Measurements from ENCODE around the gene EXOC7. TPM values are rescaled to one million over a fixed set of nuclear protein-coding genes. Genes with fewer than 3 reads are reported as not detected.
A peak's percentile ranks its signal among the peaks of the same experiment; 100 is the strongest.

Gene EXOC7, protein sequence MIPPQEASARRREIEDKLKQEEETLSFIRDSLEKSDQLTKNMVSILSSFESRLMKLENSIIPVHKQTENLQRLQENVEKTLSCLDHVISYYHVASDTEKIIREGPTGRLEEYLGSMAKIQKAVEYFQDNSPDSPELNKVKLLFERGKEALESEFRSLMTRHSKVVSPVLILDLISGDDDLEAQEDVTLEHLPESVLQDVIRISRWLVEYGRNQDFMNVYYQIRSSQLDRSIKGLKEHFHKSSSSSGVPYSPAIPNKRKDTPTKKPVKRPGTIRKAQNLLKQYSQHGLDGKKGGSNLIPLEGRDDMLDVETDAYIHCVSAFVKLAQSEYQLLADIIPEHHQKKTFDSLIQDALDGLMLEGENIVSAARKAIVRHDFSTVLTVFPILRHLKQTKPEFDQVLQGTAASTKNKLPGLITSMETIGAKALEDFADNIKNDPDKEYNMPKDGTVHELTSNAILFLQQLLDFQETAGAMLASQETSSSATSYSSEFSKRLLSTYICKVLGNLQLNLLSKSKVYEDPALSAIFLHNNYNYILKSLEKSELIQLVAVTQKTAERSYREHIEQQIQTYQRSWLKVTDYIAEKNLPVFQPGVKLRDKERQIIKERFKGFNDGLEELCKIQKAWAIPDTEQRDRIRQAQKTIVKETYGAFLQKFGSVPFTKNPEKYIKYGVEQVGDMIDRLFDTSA
- 65.0 TPM for polyA plus RNA-seq (2013, experiment 1 of 2)
- 54.7 TPM for polyA plus RNA-seq (2013, experiment 2 of 2)

DNA sequence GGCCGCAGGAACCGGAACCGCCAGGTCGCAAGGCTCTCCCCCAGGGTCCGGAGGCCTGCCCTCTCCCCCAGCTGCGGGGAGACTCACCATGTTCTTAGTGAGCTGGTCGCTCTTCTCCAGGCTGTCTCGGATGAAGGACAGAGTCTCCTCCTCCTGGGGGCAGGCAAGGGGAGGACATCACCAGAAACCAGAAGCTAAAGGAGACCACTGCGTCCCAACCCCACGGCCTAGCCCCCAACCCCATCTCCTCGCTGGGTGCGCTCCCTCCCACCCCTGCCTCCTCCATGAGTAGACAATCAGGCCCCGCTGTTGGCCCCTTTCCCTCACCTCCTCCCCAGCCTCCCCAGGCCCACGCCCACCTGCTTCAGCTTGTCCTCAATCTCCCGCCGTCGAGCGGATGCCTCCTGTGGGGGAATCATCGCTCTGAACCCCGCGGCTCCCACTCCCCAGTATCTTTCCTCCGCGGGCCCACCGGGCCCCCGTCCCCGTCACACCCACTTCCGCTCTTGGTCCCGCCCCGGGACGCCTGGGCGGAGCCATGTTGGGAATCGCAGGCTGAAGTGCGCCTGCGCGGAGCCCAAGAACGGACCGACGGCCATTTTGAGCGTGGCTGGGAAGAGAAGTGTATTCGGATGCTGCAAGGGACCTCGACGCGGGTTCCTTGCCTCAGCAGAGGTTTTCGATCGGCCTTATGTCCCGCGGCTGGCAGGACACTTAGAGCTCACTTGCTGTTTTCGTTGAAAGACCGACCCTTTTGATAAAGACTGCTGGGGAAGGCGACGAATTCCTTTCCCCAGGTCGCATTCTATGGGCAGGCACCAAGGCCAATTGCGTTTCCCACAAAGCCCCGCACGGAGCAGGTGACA is at the start of gene EXOC7:
EXOC7 (minus strand) TSS at position 514 of the 866 bp plus-strand sequence; CDS start at position 419, 95 bp downstream.
- 8 to 9% methylated on average over 51 to 52 of the region's 55 CpGs for WGBS, 2 experiments (ENCODE audit: insufficient coverage in 2 of 2)
- no peaks in the 10 kb centered on the region for H3K9me3 ChIP-seq (ENCODE audit: control insufficient read depth, low read length)
- peak within 1 kb of the TSS; percentile 85 for H3K4me3 ChIP-seq (ENCODE audit: extremely low read depth, insufficient read depth, low read length, poor library complexity, severe bottlenecking)
- H3K4me1 ChIP-seq (ENCODE audit: control insufficient read depth, insufficient read depth, low read length, poor library complexity, severe bottlenecking): peaks cover 5% of the 10 kb centered on the region
- peak within 1 kb of the TSS; percentile 76 for H3K27ac ChIP-seq (ENCODE audit: low read depth, low read length, severe bottlenecking)
- peaks cover 39% of the 10 kb centered on the region for H3K36me3 ChIP-seq (ENCODE audit: control insufficient read depth, insufficient read depth, low read length)

DNA sequence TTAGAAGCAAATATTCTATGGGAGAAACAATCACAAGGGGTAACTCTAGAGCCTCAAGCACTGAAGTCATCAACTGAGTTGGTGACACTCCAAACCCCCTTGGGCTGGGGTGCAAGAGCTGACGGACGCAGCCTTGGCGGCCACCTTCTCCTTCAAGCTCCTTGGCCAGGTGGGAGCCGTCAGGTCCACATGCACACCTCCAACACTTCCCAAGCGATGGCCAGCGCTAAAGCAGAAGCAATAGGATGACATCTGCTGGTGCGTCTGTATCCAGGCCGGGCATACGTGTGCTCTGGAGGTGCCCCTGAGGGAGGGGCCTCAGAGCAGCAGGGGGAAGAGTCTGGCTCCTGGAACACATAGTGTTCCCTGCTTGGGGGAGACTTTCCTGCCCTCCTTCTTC is 49.6 kb upstream of the EXOC7 start:
- 80 to 86% methylated on average over 8 to 9 of the region's 9 CpGs for WGBS, 2 experiments (ENCODE audit: insufficient coverage in 2 of 2)
- H3K9me3 ChIP-seq (ENCODE audit: control insufficient read depth, low read length): no peaks in the 10 kb centered on the region
- H3K27ac ChIP-seq (ENCODE audit: low read depth, low read length, severe bottlenecking): no peak overlapping the region
- no peak overlapping the region for H3K4me3 ChIP-seq (ENCODE audit: extremely low read depth, insufficient read depth, low read length, poor library complexity, severe bottlenecking)
- no peaks in the 10 kb centered on the region for H3K36me3 ChIP-seq (ENCODE audit: control insufficient read depth, insufficient read depth, low read length)
- H3K4me1 ChIP-seq (ENCODE audit: control insufficient read depth, insufficient read depth, low read length, poor library complexity, severe bottlenecking): no peaks in the 10 kb centered on the region

DNA sequence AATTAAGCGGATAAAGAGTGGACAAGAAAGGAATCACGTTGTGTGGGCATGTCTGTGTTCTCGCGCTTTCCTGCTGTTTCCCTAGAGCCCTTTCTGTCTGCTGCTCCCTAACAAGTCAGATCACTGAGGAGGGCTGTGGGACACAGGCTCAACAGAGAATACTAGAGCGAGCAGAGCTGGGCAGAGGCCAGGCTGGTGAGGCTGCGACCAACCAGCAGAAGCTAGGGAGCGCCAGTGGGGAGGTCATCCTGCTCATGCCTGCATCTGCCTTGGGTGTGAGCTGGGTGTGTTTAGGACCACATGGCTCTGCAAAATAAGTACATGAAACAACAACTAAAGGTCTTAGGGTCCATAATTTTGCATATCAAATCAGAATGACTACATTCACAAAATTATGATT is 49.0 kb upstream of the EXOC7 start:
- 92 to 93% methylated on average over 7 of the region's 7 CpGs for WGBS, 2 experiments (ENCODE audit: insufficient coverage in 2 of 2)
- Histone ChIP-seq H3K27ac (ENCODE audit: low read depth, low read length, severe bottlenecking) (no peak overlapping the region), H3K36me3 (ENCODE audit: control insufficient read depth, insufficient read depth, low read length) (no peaks in the 10 kb centered on the region), H3K4me1 (ENCODE audit: control insufficient read depth, insufficient read depth, low read length, poor library complexity, severe bottlenecking) (no peaks in the 10 kb centered on the region), H3K9me3 (ENCODE audit: control insufficient read depth, low read length) (no peaks in the 10 kb centered on the region), H3K4me3 (ENCODE audit: extremely low read depth, insufficient read depth, low read length, poor library complexity, severe bottlenecking) (no peak overlapping the region)

DNA sequence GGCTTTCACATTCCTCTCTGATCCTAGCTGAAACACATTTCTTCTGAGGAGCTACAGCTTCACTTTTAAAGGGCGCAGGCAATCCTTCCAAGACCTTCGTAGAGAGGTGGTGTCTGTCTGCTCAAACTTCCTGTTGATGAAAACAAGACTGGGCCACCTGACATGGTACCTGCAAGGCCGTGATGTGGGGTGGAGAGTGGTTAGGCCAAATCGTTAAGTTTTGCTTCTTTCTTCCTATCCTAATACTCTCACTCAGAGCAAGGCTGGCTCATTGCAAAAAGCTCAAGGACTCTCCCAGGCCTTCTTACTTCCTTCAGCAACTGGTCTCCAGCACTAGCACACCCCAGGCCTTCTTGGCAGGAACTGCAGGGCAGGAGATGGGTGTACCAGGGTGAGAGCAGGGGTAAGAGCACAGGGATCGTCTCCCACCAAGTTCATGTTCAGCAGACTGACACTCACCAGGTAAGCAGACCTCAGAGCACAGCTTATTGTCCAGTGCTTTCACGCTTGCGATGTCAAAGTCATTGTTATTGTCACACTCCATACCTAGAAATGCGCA is 48.4 kb upstream of the EXOC7 start:
- Histone ChIP-seq H3K36me3 (ENCODE audit: control insufficient read depth, insufficient read depth, low read length) (no peaks in the 10 kb centered on the region), H3K27ac (ENCODE audit: low read depth, low read length, severe bottlenecking) (no peak overlapping the region), H3K9me3 (ENCODE audit: control insufficient read depth, low read length) (no peaks in the 10 kb centered on the region), H3K4me3 (ENCODE audit: extremely low read depth, insufficient read depth, low read length, poor library complexity, severe bottlenecking) (no peak overlapping the region), H3K4me1 (ENCODE audit: control insufficient read depth, insufficient read depth, low read length, poor library complexity, severe bottlenecking) (no peaks in the 10 kb centered on the region)
- 92 to 94% methylated on average over 3 to 6 of the region's 8 CpGs for WGBS, 2 experiments (ENCODE audit: insufficient coverage in 2 of 2)

DNA sequence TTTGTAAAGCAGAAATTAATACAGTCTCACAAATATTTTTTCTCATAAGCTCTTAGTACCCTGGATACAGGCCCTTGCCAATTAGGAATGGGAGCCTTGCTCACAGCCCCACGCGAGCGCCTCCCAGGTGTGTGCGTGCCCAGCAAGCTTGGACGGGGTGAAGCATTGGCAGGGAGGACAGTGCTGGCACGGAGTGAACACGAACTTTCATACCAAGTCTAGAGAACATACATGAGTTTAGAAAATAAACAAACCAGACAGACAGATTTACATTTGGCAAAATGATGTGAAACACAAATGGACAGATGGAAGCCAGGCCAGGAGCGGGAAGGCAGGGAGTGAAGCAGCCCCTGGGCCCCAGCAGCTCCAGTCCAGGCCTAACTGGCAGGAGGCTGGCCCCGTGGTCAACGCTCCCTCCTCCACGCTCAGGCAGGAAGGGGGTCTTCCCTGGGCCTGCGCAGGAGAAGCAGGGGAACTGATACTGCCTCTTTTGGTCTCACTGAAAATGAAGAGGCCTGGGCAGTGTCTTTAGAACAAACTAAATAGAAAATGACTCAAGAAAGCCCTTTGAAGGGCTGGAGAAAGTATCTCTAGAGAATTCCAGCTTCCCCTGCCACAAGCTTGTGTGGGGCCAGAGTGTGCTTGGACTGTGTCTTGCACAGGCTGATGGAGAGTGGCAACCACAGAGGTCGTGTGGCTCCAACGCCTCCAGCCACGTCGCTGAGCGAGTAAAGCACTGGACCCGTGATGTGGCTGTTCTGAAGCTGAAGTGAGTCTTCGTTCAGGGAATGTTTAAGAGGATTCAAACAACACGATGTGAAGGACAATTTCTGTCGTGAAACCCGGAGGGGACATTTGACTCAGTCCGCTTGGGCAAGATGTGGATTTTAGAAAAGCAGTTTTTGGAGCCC is 47.4 kb upstream of the EXOC7 start:
- no peak overlapping the region for H3K4me3 ChIP-seq (ENCODE audit: extremely low read depth, insufficient read depth, low read length, poor library complexity, severe bottlenecking)
- H3K4me1 ChIP-seq (ENCODE audit: control insufficient read depth, insufficient read depth, low read length, poor library complexity, severe bottlenecking): no peaks in the 10 kb centered on the region
- WGBS, 2 experiments (ENCODE audit: insufficient coverage in 2 of 2): 95% methylated on average over 16 to 21 of the region's 23 CpGs
- H3K9me3 ChIP-seq (ENCODE audit: control insufficient read depth, low read length): no peaks in the 10 kb centered on the region
- H3K36me3 ChIP-seq (ENCODE audit: control insufficient read depth, insufficient read depth, low read length): no peaks in the 10 kb centered on the region
- no peak overlapping the region for H3K27ac ChIP-seq (ENCODE audit: low read depth, low read length, severe bottlenecking)

DNA sequence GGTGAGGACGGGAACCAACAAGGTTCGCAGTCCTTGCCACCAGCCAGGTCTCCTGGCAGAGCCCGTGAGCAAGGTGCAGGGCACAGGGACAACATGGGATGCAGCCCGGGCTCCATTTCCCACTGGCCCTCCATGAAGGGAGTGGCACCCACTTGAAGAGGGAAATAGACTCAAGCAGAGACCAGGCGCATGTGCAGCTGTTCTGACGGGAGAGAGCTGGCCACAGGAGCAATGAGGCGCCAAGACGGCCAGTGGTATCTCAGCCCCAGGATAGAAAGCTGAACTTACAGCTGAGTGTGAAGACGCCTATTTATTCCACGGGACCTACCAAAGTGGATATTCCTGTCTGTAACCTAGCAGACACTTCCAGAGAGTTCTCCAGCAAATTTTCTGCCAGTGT is 45.6 kb upstream of the EXOC7 start:
- 92 to 95% methylated on average over 10 of the region's 10 CpGs for WGBS, 2 experiments (ENCODE audit: insufficient coverage in 2 of 2)
- no peak overlapping the region for H3K27ac ChIP-seq (ENCODE audit: low read depth, low read length, severe bottlenecking)
- no peaks in the 10 kb centered on the region for H3K36me3 ChIP-seq (ENCODE audit: control insufficient read depth, insufficient read depth, low read length)
- H3K4me3 ChIP-seq (ENCODE audit: extremely low read depth, insufficient read depth, low read length, poor library complexity, severe bottlenecking): no peak overlapping the region
- H3K4me1 ChIP-seq (ENCODE audit: control insufficient read depth, insufficient read depth, low read length, poor library complexity, severe bottlenecking): no peaks in the 10 kb centered on the region
- no peaks in the 10 kb centered on the region for H3K9me3 ChIP-seq (ENCODE audit: control insufficient read depth, low read length)

DNA sequence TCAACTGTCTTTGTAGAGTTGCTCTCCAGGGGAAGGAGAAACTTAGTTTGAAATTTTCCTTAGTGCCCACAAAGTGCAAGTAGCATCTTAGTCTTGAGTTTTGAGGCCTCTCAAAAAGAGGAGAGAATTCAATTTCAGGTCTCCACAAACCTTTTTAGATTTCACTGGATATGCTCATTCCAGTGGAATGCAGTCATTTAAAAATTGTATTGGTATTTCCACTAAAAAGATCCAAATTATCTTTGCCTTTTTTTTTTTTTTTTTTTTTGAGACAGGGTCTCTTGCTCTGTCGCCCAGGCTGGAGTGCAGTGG is 44.4 kb upstream of the EXOC7 start:
- no peaks in the 10 kb centered on the region for H3K36me3 ChIP-seq (ENCODE audit: control insufficient read depth, insufficient read depth, low read length)
- 80 to 100% methylated on average over 1 of the region's 1 CpG for WGBS, 2 experiments (ENCODE audit: insufficient coverage in 2 of 2)
- no peak overlapping the region for H3K4me3 ChIP-seq (ENCODE audit: extremely low read depth, insufficient read depth, low read length, poor library complexity, severe bottlenecking)
- H3K27ac ChIP-seq (ENCODE audit: low read depth, low read length, severe bottlenecking): no peak overlapping the region
- H3K4me1 ChIP-seq (ENCODE audit: control insufficient read depth, insufficient read depth, low read length, poor library complexity, severe bottlenecking): no peaks in the 10 kb centered on the region
- H3K9me3 ChIP-seq (ENCODE audit: control insufficient read depth, low read length): no peaks in the 10 kb centered on the region

DNA sequence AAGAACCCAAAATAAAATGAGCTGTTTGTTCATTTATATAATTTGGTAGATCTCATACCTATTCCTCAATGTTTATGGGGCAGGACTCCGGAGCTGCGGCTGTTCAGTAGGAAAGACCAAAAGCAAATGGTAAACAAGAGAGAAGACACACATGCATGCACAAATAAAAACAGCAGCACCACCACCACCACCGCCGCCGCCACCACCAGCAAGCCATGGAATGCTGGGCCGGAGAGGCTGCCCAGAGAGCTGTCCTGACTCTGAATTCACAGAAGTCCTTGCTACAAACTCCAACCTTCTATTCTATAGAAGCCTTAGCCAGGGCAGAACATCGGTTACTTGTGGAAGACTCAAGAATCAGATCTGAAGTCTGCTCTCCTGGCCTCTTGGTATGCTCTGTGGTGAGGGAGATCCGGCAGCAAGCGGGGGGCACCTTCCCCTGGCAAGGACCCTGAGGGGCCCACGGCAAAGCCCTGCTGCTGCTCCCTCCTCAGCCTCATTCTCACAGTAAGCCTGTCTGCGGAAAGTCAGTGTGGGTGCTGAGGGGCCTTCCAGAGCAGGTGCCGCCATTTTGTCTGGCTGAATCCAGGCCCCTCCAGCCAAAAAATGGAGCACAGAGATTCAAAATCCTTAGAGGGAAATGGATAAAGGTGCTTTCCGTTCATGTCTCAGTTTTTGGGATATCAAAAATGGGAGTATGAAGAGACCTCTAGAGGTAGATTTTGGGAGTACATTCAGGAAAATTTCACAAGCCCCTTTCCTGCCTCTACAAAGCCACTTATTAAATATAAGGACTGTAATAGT is 43.8 kb upstream of the EXOC7 start:
- Histone ChIP-seq H3K36me3 (ENCODE audit: control insufficient read depth, insufficient read depth, low read length) (no peaks in the 10 kb centered on the region), H3K27ac (ENCODE audit: low read depth, low read length, severe bottlenecking) (no peak overlapping the region), H3K4me1 (ENCODE audit: control insufficient read depth, insufficient read depth, low read length, poor library complexity, severe bottlenecking) (peaks cover 3% of the 10 kb centered on the region), H3K9me3 (ENCODE audit: control insufficient read depth, low read length) (no peaks in the 10 kb centered on the region), H3K4me3 (ENCODE audit: extremely low read depth, insufficient read depth, low read length, poor library complexity, severe bottlenecking) (no peak overlapping the region)
- 79 to 94% methylated on average over 6 to 7 of the region's 13 CpGs for WGBS, 2 experiments (ENCODE audit: insufficient coverage in 2 of 2)

DNA sequence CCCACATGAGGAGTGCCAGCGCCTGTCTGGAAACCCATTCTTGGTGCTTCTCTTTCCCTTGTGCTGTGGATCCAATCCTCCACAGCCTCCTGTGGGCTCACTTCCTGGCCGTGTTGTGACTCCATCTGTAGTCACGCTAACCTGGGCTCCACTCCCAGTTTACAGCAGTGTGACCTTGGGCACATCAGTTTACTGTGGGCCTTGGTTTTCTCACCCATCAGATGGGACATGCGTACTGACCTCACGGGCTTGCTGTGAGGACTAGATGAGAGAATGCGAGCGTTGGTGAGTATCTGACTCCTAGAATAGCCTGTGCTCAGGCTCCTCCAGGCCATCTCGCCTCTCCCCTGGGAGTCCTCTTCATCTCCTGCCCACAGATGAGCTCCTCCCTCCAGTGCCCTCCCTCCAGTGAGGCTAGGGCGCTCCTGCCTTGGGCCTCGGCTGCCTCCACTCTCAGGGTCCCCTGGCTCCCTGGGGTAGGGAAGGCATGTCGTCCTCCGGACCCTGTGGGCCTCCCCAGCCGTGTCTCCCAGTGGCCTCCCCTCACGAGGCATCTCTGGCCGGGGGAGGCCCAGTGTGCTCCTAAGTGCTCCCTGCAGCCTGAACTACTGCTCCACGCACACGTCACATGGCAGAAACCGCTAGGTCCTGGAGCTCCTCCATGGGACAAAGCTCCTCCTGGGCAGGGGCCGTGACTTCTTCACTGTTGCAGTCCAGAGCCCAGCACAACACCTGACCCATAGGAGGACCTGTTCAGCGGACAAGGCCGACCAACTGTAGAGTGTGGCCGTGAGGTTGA is 42.7 kb upstream of the EXOC7 start:
- Histone ChIP-seq H3K9me3 (ENCODE audit: control insufficient read depth, low read length) (no peaks in the 10 kb centered on the region), H3K4me1 (ENCODE audit: control insufficient read depth, insufficient read depth, low read length, poor library complexity, severe bottlenecking) (peaks cover 11% of the 10 kb centered on the region), H3K27ac (ENCODE audit: low read depth, low read length, severe bottlenecking) (no peak overlapping the region), H3K4me3 (ENCODE audit: extremely low read depth, insufficient read depth, low read length, poor library complexity, severe bottlenecking) (no peak overlapping the region), H3K36me3 (ENCODE audit: control insufficient read depth, insufficient read depth, low read length) (no peaks in the 10 kb centered on the region)
- 94 to 95% methylated on average over 22 of the region's 22 CpGs for WGBS, 2 experiments (ENCODE audit: insufficient coverage in 2 of 2)

Data from mesodermal cell (in vitro differentiated cells).